Lung microvascular endothelial cell (primary cell): ENCODE results near the gene BBS4. TPM values are rescaled to one million over a fixed set of nuclear protein-coding genes. Genes with fewer than 3 reads are reported as not detected.
"Not testable (repeated sequence)": the region's sequence is repeated elsewhere in the genome, so short reads cannot be mapped to it uniquely, and the experiment has no call there.

Experiments used
- DNase-seq, 2 donors: peaks; one replicate each; pipeline versions ENCODE4 v3.0.0 to v3.0.0-alpha.2; 2010; ENCODE audit warnings: low read depth in 2 of 2
- total RNA-seq: library from RNA; depleted of rRNA; stranded (reverse); fragments of >200 nt; gene quantifications from 2 replicates; pipeline ENCODE4 v1.2.1, GENCODE V29; 2014

Gene BBS4
- 4.2 and 7.0 TPM in 2 replicates for total RNA-seq

GRCh38 chr15:72685925-72686794 lies at the start of gene BBS4, which contains the start of gene HIGD2B:
BBS4 (plus strand) TSS chr15:72686207; CDS start chr15:72686228, 21 bp downstream.
HIGD2B (minus strand) TSS chr15:72686182; CDS start chr15:72676374, 9,808 bp downstream.
- DNase-seq = peak; percentile 76 to 86

- peak; percentile 84 to 86 for DNase-seq
Observed at GRCh38 chr15:72636519-72637282, 49.3 kb upstream of the BBS4 start.

- DNase-seq = not testable (repeated sequence)
Observed at GRCh38 chr15:72639759-72640483, 46.1 kb upstream of the BBS4 start.

- DNase-seq = not testable (repeated sequence)
Observed at GRCh38 chr15:72642271-72642670, 43.7 kb upstream of the BBS4 start.

GRCh38 chr15:72648631-72649253 lies 37.3 kb upstream of the BBS4 start:
- DNase-seq = not testable (repeated sequence)

GRCh38 chr15:72654397-72654796 lies 31.6 kb upstream of the BBS4 start, which contains the start of gene GOLGA6B:
GOLGA6B (plus strand) TSS chr15:72654697; CDS start chr15:72654738, 41 bp downstream.
- not testable (repeated sequence) for DNase-seq

GRCh38 chr15:72656014-72656413 lies 30.0 kb upstream of the BBS4 start:
- not testable (repeated sequence) for DNase-seq

GRCh38 chr15:72661081-72661480 lies 24.9 kb upstream of the BBS4 start:
- not testable (repeated sequence) for DNase-seq

- DNase-seq = not testable (repeated sequence)
Observed at GRCh38 chr15:72663931-72664330, 22.1 kb upstream of the BBS4 start.

- not testable (repeated sequence) for DNase-seq
Observed at GRCh38 chr15:72665706-72666105, 20.3 kb upstream of the BBS4 start.

GRCh38 chr15:72669803-72670202 lies 16.2 kb upstream of the BBS4 start:
- not testable (repeated sequence) for DNase-seq

GRCh38 chr15:72670656-72671352 lies 15.2 kb upstream of the BBS4 start:
- DNase-seq = peak; percentile 69 to 78

- DNase-seq = peak in 1 of 2 donors; percentile 4
Observed at GRCh38 chr15:72671525-72671924, 14.5 kb upstream of the BBS4 start.

- no peak for DNase-seq
Observed at GRCh38 chr15:72676838-72677237, 9.2 kb upstream of the BBS4 start.

- DNase-seq = no peak
Observed at GRCh38 chr15:72680931-72681330, 5.1 kb upstream of the BBS4 start.

- DNase-seq = no peak
Observed at GRCh38 chr15:72682772-72683171, 3.2 kb upstream of the BBS4 start.

- peak in 1 of 2 donors; percentile 1 for DNase-seq
Observed at GRCh38 chr15:72685301-72685924, 594 bp upstream of the BBS4 start.

GRCh38 chr15:72688697-72689096 lies 2.7 kb downstream of the BBS4 start:
- no peak for DNase-seq

- no peak for DNase-seq
Observed at GRCh38 chr15:72690938-72691337, 4.9 kb downstream of the BBS4 start.

- no peak for DNase-seq
Observed at GRCh38 chr15:72698938-72699337, 12.9 kb downstream of the BBS4 start.
